Loucy (cell line): ENCODE data around the gene ABCF2.

Source experiments
- H2AFZ ChIP-seq: fragments of 200-600 bp; sonication (generic); 2 replicates; pipeline ENCODE4 v1.6.0; 2016; ENCODE audit warnings: antibody characterized with exemption, mild to moderate bottlenecking, low read length, moderate library complexity
- H3F3A ChIP-seq: fragments of 200-600 bp; 2 replicates; pipeline ENCODE4 v1.6.0; 2016; ENCODE audit warnings: antibody characterized with exemption, low read depth, mild to moderate bottlenecking
- H3K27me3 ChIP-seq: fragments of 200-600 bp; sonication (generic); 2 replicates; pipeline ENCODE4 v1.6.1; 2014; ENCODE audit warnings: low read length, mild to moderate bottlenecking; ENCODE audit not compliant: insufficient read depth, poor library complexity, severe bottlenecking
- H3K36me3 ChIP-seq: fragments of 200-600 bp; sonication (generic); 2 replicates; pipeline ENCODE4 v1.6.1; 2016; ENCODE audit warnings: low read length; ENCODE audit not compliant: insufficient read depth
- H3K4me1 ChIP-seq: fragments of 200-600 bp; sonication (generic); 2 replicates; pipeline ENCODE4 v1.5.1; 2014; ENCODE audit warnings: low read length, mild to moderate bottlenecking; ENCODE audit not compliant: insufficient read depth, poor library complexity, severe bottlenecking
- H3K4me2 ChIP-seq: fragments of 200-600 bp; sonication (generic); 2 replicates; pipeline ENCODE4 v1.6.0; 2014; ENCODE audit warnings: antibody characterized with exemption, low read length, low read depth, mild to moderate bottlenecking; ENCODE audit not compliant: poor library complexity, severe bottlenecking
- H3K4me3 ChIP-seq: fragments of 200-600 bp; sonication (generic); 2 replicates; pipeline ENCODE4 v1.5.1; 2014; ENCODE audit warnings: low read length, mild to moderate bottlenecking, mixed read lengths; ENCODE audit not compliant: poor library complexity, severe bottlenecking
- H3K79me2 ChIP-seq: fragments of 200-600 bp; sonication (generic); 2 replicates; pipeline ENCODE4 v1.6.1; 2014; ENCODE audit warnings: low read length; ENCODE audit not compliant: insufficient read depth
- H3K9ac ChIP-seq: fragments of 200-600 bp; sonication (generic); 2 replicates; pipeline ENCODE4 v1.6.0; 2014; ENCODE audit warnings: mild to moderate bottlenecking, low read depth, low read length, moderate library complexity; ENCODE audit not compliant: poor library complexity, severe bottlenecking
- H3K9me2 ChIP-seq: fragments of 200-600 bp; sonication (generic); replicated peaks from 2 replicates; pipeline ENCODE4 v1.6.1; 2016; ENCODE audit warnings: low read depth, low read length, mixed read lengths
- H3K9me3 ChIP-seq: fragments of 200-600 bp; sonication (generic); 2 replicates; pipeline ENCODE4 v1.6.1; 2014; ENCODE audit warnings: mild to moderate bottlenecking, antibody characterized with exemption, low read length, low read depth; ENCODE audit not compliant: insufficient read depth
- H4K20me1 ChIP-seq: fragments of 200-600 bp; sonication (generic); 2 replicates; pipeline ENCODE4 v1.6.0; 2014; ENCODE audit warnings: antibody characterized with exemption, low read length, mild to moderate bottlenecking; ENCODE audit not compliant: insufficient read depth, poor library complexity, severe bottlenecking
- EZH2phosphoT487 ChIP-seq: fragments of 200-600 bp; IDR thresholded peaks from 2 replicates; pipeline ENCODE4 v1.6.1; 2018; ENCODE audit warnings: antibody characterized with exemption, mild to moderate bottlenecking, moderate library complexity, borderline replicate concordance
- TF ChIP-seq, protein P1 (sequence below): fragments of 200-600 bp; sonication (generic); conservative IDR thresholded peaks from 2 replicates; pipeline ENCODE4 v1.5.1; 2014; ENCODE audit warnings: mild to moderate bottlenecking, antibody characterized with exemption, low read length

The ABCF2 gene

DNA sequence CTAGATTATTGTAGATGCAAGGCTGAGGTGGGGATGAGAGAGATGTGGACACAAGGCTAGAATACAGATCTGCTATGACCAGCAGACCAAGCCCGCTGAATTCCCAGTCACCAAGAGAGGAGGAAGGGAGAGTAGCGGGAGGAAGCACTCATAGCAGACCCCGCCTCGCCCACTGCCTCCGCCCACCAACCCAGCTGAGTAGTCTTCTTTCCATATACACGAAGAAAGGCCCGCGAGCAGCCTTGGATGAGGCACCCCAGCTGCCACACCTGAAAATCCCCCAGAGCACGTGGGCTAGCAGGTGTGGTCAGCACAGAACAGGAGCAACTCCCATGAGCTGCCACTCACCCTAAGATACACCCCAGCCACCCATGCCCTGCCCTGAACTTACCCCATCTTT is 8.8 kb downstream of the ABCF2 start:
- no peak overlapping the region for H3K4me3 ChIP-seq
- TF ChIP-seq EZH2phosphoT487: no peak
- TF ChIP-seq, protein P1, sequence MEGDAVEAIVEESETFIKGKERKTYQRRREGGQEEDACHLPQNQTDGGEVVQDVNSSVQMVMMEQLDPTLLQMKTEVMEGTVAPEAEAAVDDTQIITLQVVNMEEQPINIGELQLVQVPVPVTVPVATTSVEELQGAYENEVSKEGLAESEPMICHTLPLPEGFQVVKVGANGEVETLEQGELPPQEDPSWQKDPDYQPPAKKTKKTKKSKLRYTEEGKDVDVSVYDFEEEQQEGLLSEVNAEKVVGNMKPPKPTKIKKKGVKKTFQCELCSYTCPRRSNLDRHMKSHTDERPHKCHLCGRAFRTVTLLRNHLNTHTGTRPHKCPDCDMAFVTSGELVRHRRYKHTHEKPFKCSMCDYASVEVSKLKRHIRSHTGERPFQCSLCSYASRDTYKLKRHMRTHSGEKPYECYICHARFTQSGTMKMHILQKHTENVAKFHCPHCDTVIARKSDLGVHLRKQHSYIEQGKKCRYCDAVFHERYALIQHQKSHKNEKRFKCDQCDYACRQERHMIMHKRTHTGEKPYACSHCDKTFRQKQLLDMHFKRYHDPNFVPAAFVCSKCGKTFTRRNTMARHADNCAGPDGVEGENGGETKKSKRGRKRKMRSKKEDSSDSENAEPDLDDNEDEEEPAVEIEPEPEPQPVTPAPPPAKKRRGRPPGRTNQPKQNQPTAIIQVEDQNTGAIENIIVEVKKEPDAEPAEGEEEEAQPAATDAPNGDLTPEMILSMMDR: no peak
- no peaks in the 10 kb centered on the region for H3K27me3 ChIP-seq
- no peaks in the 10 kb centered on the region for H3F3A ChIP-seq
- H3K79me2 ChIP-seq: no peaks in the 10 kb centered on the region; the same call in 1 of the 2 replicates
- H2AFZ ChIP-seq: no peak overlapping the region
- no peaks in the 10 kb centered on the region for H4K20me1 ChIP-seq
- no peak overlapping the region for H3K9ac ChIP-seq
- no peaks in the 10 kb centered on the region for H3K9me3 ChIP-seq
- no peak overlapping the region for H3K4me2 ChIP-seq
- peaks cover 83% of the 10 kb centered on the region; the same call in 1 of the 2 replicates for H3K36me3 ChIP-seq
- no peaks in the 10 kb centered on the region for H3K9me2 ChIP-seq
- peaks cover under 1% of the 10 kb centered on the region for H3K4me1 ChIP-seq

DNA sequence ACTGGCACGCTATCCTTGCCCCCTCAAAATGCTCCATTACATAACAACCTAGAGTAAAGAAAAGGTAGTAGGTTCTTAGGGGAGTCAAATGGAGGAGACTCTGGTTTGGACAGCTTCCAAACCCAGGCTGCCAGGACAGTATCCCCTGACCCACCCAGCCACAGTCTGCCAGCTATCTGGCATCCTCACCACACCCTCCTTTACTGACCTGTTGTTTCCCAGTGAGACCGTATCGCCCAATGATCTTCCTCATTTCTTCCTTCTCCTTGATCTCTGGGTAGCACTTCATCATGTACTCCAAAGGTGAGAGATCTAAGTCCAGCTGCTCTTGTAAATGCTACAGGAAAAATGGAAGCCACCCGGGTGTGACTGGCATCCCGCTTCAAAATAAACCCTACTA is 11.6 kb downstream of the ABCF2 start:
- H3K36me3 ChIP-seq: peaks cover 66% of the 10 kb centered on the region; the same call in 1 of the 2 replicates
- no peak overlapping the region for H2AFZ ChIP-seq
- no peak overlapping the region for H3K9ac ChIP-seq
- H3K27me3 ChIP-seq: no peaks in the 10 kb centered on the region
- H3K9me3 ChIP-seq: no peaks in the 10 kb centered on the region
- no peak overlapping the region for H3K4me2 ChIP-seq
- H3K79me2 ChIP-seq: no peaks in the 10 kb centered on the region
- H3K4me1 ChIP-seq: peaks cover 3% of the 10 kb centered on the region
- TF ChIP-seq, protein P1: no peak
- TF ChIP-seq EZH2phosphoT487: no peak
- no peaks in the 10 kb centered on the region for H3F3A ChIP-seq
- no peaks in the 10 kb centered on the region for H3K9me2 ChIP-seq
- H3K4me3 ChIP-seq: no peak overlapping the region
- no peaks in the 10 kb centered on the region for H4K20me1 ChIP-seq

DNA sequence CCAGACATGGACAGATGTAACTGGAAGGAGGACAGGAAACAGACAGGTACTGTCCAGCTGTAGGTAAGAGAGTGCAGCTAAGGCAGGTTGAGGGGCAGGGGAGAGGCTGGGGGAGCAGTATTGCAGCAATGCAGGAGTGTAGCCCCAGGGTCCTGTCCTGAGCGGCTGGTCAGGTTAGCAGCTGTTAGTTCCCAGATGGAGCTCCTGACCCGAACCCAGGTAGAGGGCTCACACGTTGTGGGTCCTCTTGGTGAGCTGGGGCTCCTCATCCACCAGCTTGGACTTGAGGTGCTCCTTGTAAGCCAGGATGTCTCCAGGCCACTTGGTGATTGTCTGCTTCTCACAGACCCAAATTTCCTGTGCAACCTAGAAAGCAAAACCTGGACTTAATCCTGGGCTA is 13.2 kb downstream of the ABCF2 start:
- Histone ChIP-seq H3K9me2 (no peaks in the 10 kb centered on the region), H2AFZ (no peak overlapping the region), H3K79me2 (no peaks in the 10 kb centered on the region), H3K27me3 (no peaks in the 10 kb centered on the region), H3F3A (no peaks in the 10 kb centered on the region), H4K20me1 (no peaks in the 10 kb centered on the region), H3K4me3 (no peak overlapping the region), H3K4me2 (no peak overlapping the region), H3K9me3 (no peaks in the 10 kb centered on the region), H3K4me1 (peaks cover 14% of the 10 kb centered on the region), H3K9ac (no peak overlapping the region), H3K36me3 (peaks cover 56% of the 10 kb centered on the region; the same call in 1 of the 2 replicates)
- TF ChIP-seq EZH2phosphoT487: no peak
- TF ChIP-seq, protein P1: no peak
